WTC11 (cell line): ENCODE data around the gene ZFP42.

Experiments used
- ELF4 ChIP-seq: sonication (generic); formaldehyde crosslinking; IDR thresholded peaks from 2 replicates; pipeline ENCODE4 v1.8.1; 2022; ENCODE audit warnings: low read depth, mild to moderate bottlenecking, moderate library complexity, missing genetic modification reagents
- TCF7 ChIP-seq: sonication (generic); formaldehyde crosslinking; IDR thresholded peaks from 2 replicates; pipeline ENCODE4 v1.8.0; 2022; ENCODE audit warnings: mild to moderate bottlenecking, low read depth, missing genetic modification reagents, moderate library complexity
- ZNF121 ChIP-seq: sonication (generic); formaldehyde crosslinking; IDR thresholded peaks from 2 replicates; pipeline ENCODE4 v1.8.0; 2023; ENCODE audit warnings: missing genetic modification reagents
- TF ChIP-seq, protein P1 (sequence below): sonication (generic); formaldehyde crosslinking; IDR thresholded peaks from 2 replicates; pipeline ENCODE4 v1.8.0; 2022; ENCODE audit warnings: mild to moderate bottlenecking, missing genetic modification reagents

GRCh38 chr4:188002751-188003150, 7.2 kb downstream of the ZFP42 start:
- TF ChIP-seq ZNF121 (CRISPR knock-in tag): no peak
- TF ChIP-seq, protein P1, sequence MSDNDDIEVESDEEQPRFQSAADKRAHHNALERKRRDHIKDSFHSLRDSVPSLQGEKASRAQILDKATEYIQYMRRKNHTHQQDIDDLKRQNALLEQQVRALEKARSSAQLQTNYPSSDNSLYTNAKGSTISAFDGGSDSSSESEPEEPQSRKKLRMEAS (CRISPR knock-in tag): no peak
- no peak for TF ChIP-seq ELF4
- TF ChIP-seq TCF7 (CRISPR knock-in tag): no peak
